Kidney epithelial cell (primary cell): ENCODE measurements around the gene HAO1. TPM values are rescaled to one million over a fixed set of nuclear protein-coding genes. Genes with fewer than 3 reads are reported as not detected.
"Not testable (repeated sequence)": the region's sequence is repeated elsewhere in the genome, so short reads cannot be mapped to it uniquely, and the experiment has no call there.

Experiments used
- DNase-seq: peaks from one replicate; pipeline ENCODE4 v3.0.0-alpha.2; 2010; ENCODE audit warnings: low read depth
- H3K27me3 ChIP-seq: 2 replicates; pipeline ENCODE4 v1.6.0; 2011; ENCODE audit warnings: low read length; ENCODE audit not compliant: control insufficient read depth, insufficient read depth
- H3K36me3 ChIP-seq: 2 replicates; pipeline ENCODE4 v1.5.1; 2011; ENCODE audit warnings: low read length; ENCODE audit not compliant: control insufficient read depth, insufficient read depth
- H3K4me3 ChIP-seq: 2 replicates; pipeline ENCODE4 v1.5.1; 2011; ENCODE audit warnings: low read depth, mild to moderate bottlenecking, control low read depth, low read length
- total RNA-seq: library from RNA; depleted of rRNA; stranded (reverse); fragments of >200 nt; gene quantifications from 2 replicates; pipeline ENCODE4 v1.2.3, GENCODE V29; 2015
- TF ChIP-seq, protein P1 (sequence below): IDR thresholded peaks from 2 replicates; pipeline ENCODE4 v1.5.1; 2011; ENCODE audit warnings: mild to moderate bottlenecking, moderate library complexity, low read length, control low read depth, inconsistent platforms; ENCODE audit not compliant: insufficient read depth, poor library complexity, severe bottlenecking

Gene HAO1
- total RNA-seq, 1 donor from 2014 or later, result not detected

DNA sequence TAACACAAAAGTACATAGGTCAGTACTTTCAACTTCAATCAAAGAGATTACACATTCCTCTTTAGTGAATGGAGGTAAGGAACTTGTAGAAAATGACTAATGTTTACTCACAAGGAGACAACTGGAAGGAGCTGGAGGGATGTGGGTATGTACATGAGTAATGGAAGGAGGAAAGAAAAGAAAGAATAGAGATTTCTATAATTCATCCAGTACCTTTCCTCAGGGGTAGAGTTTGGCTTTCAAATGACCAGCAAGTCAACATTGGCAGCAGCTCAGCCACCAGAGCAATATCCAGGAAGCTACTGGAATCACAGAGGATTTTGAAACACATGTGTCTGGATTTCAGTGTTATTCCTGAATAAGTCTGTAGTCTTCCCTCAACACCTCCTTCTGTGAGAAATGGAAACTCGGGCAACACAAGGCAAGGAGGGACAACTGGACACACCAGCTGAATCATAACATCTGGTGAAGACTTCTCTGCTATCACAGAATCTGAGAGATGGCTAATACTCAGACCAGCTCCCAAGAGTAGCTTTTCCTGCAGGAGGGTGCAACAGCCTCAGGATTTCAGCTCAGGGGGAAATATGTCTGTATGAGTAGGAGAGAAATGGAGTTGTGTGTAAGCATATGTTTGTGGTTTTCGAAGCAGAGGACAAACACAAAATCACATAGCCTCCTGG lies 98.8 kb downstream of the HAO1 start:
- peak; percentile 73 for DNase-seq
- TF ChIP-seq, protein P1, sequence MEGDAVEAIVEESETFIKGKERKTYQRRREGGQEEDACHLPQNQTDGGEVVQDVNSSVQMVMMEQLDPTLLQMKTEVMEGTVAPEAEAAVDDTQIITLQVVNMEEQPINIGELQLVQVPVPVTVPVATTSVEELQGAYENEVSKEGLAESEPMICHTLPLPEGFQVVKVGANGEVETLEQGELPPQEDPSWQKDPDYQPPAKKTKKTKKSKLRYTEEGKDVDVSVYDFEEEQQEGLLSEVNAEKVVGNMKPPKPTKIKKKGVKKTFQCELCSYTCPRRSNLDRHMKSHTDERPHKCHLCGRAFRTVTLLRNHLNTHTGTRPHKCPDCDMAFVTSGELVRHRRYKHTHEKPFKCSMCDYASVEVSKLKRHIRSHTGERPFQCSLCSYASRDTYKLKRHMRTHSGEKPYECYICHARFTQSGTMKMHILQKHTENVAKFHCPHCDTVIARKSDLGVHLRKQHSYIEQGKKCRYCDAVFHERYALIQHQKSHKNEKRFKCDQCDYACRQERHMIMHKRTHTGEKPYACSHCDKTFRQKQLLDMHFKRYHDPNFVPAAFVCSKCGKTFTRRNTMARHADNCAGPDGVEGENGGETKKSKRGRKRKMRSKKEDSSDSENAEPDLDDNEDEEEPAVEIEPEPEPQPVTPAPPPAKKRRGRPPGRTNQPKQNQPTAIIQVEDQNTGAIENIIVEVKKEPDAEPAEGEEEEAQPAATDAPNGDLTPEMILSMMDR, result no peak
- Histone ChIP-seq H3K36me3 (no peaks in the 10 kb centered on the region), H3K4me3 (no peak overlapping the region), H3K27me3 (no peaks in the 10 kb centered on the region)

DNA sequence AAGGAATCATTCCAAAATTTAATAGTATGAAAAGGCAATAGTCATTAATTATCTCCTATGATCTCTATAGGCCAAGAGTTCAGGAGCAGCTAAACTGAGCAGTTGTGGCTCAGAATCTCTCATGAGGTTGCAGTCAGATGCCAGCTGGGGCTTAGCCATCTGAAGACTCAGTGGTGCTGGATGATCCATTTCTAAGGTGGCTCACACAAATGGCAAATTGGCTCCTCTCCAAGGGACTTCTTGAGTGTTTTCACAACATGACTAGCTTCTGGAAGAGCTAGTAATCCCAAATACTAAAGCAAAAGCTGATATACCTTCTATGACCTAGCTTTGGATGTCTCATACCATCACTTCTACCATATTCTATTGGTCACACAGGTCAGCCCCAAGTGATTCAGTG lies 104.2 kb downstream of the HAO1 start:
- Histone ChIP-seq H3K4me3 (no peak overlapping the region), H3K27me3 (no peaks in the 10 kb centered on the region), H3K36me3 (no peaks in the 10 kb centered on the region)
- TF ChIP-seq, protein P1, result no peak
- no peak for DNase-seq

DNA sequence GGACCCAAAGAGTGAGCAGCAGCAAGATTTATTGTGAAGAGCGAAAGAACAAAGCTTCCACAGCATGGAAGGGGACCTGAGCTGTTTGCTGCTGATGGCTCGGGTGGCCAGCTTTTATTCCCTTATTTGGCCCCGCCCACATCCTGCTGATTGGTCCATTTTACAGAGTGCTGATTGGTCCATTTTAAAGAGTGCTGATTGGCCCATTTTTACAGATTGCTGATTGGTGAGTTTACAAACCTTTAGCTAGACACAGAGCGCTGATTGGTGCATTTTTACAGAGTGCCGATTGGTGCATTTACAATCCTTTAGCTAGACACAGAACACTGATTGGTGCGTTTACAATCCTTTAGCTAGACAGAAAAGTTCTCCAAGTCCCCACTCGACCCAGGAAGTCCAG lies 105.8 kb downstream of the HAO1 start:
- H3K4me3 ChIP-seq, DNase-seq, H3K27me3 ChIP-seq, H3K36me3 ChIP-seq: not testable (repeated sequence)

Other genes starting within 250 kb of the HAO1 start
- 17.9 and 18.8 TPM in 2 replicates for gene TMX4, start 79.3 kb upstream of the HAO1 start, total RNA-seq
- gene PLCB1, start 191.8 kb upstream of the HAO1 start, total RNA-seq, result 2.7 and 5.1 TPM in 2 replicates